ENCODE measurements around the gene TANGO2. TPM values are rescaled to one million over a fixed set of nuclear protein-coding genes. Genes with fewer than 3 reads are reported as not detected.

TANGO2 gene
- total RNA-seq, 1 experiment from 2014 or later, result 14.6 TPM

- H3K4me3 Mint-ChIP-seq, result no peak overlapping the region
- Histone ChIP-seq H2BK5ac (ENCODE audit: insufficient read length, low read length) (no peak overlapping the region), H2BK120ac (ENCODE audit: low read depth, low read length, poor library complexity, severe bottlenecking) (no peak overlapping the region), H3T11ph (ENCODE audit: low read length) (no peak overlapping the region), H4K20me1 (ENCODE audit: control insufficient read depth, insufficient read depth, insufficient read length) (no peaks in the 10 kb centered on the region), H3K27me3 (ENCODE audit: insufficient read depth, low read length) (no peaks in the 10 kb centered on the region; the same call in 1 of the 2 replicates), H3K9me3 (ENCODE audit: control insufficient read depth, low read depth, low read length) (no peaks in the 10 kb centered on the region), H2AK5ac (ENCODE audit: insufficient read length, low read length) (no peak overlapping the region), H2BK15ac (ENCODE audit: low read depth, low read length) (no peak overlapping the region), H3K23ac (ENCODE audit: insufficient read length, low read depth, low read length) (no peak overlapping the region), H3K4ac (ENCODE audit: low read depth, low read length) (no peak overlapping the region), H2BK20ac (ENCODE audit: low read depth, low read length, poor library complexity, severe bottlenecking) (no peak overlapping the region), H3K4me1 (ENCODE audit: insufficient read depth, low read length) (no peaks in the 10 kb centered on the region), H3K56ac (ENCODE audit: insufficient read length, low read depth, low read length) (no peak overlapping the region), H4K5ac (ENCODE audit: insufficient read length, low read depth, low read length) (no peak overlapping the region), H2AFZ (ENCODE audit: low read length) (no peak overlapping the region), H3K14ac (ENCODE audit: insufficient read depth, low read length) (no peak overlapping the region), H3K9ac (ENCODE audit: extremely low read depth, insufficient read length, low read length) (no peak overlapping the region), H4K91ac (ENCODE audit: insufficient read length, low read depth, low read length) (no peak overlapping the region), H3K23me2 (ENCODE audit: insufficient read length, low read depth, low read length, poor library complexity, severe bottlenecking) (no peaks in the 10 kb centered on the region), H4K8ac (replicated peaks; ENCODE audit: insufficient read length, low read depth, low read length) (no peak overlapping the region), H3K79me1 (ENCODE audit: insufficient read depth, low read depth, low read length, poor library complexity, severe bottlenecking) (no peaks in the 10 kb centered on the region), H3K18ac (ENCODE audit: insufficient read length, low read depth, low read length) (no peak overlapping the region), H3K27ac (ENCODE audit: insufficient read length, low read depth, low read length) (no peak overlapping the region), H2BK12ac (ENCODE audit: insufficient read length, low read depth, low read length) (no peak overlapping the region), H3K4me2 (ENCODE audit: insufficient read depth, insufficient read length, low read length) (no peak overlapping the region), H3K79me2 (ENCODE audit: insufficient read depth, low read length) (0 out of 2 replicates have a peak, but pooled peaks cover 2% of the 10 kb centered on the region)
- H3K9me3 Mint-ChIP-seq, result no peaks in the 10 kb centered on the region
- DNase-seq, result no peak
- H3K27me3 Mint-ChIP-seq (ENCODE audit: low read depth), result no peaks in the 10 kb centered on the region; the same call in 1 of the 2 replicates
- peaks cover 26 to 87% (median 76%) of the 10 kb centered on the region in 3 experiments; a peak in 6 of 7 replicates for H3K36me3 Mint-ChIP-seq (ENCODE audit: insufficient read depth in 1 of 3, low read depth in 3 of 3)
- no CpG with 5 or more reads among the region's 7 CpGs for WGBS (ENCODE audit: extremely low coverage, insufficient read length, low lambda C conversion rate)
- H3K4me1 Mint-ChIP-seq, result no peaks in the 10 kb centered on the region; a peak in 2 of 4 replicates
- TF ChIP-seq CTCF (conservative IDR thresholded peaks at IDR 0.05), result no peak
- H3K27ac Mint-ChIP-seq, result no peak overlapping the region
Measured at GRCh38 chr22:20107471-20107901, 86.6 kb downstream of the TANGO2 start.
